HG03521 (cell line): ENCODE measurements around the gene SLC1A1.
"Not testable (repeated sequence)": the region's sequence is repeated elsewhere in the genome, so short reads cannot be mapped to it uniquely, and the experiment has no call there.

Experiments used
- ATAC-seq: cut with Tn5 transposase; IDR thresholded peaks from one replicate; pipeline ENCODE4 v1.9.1; 2021; ENCODE audit warnings: mild to moderate bottlenecking, moderate library complexity; ENCODE audit not compliant: unreplicated experiment

SLC1A1 gene

GRCh38 chr9:4504250-4504649 lies 14.0 kb downstream of the SLC1A1 start:
- no peak for ATAC-seq

- ATAC-seq, result no peak
These were observed 16.2 kb downstream of the SLC1A1 start for GRCh38 chr9:4506490-4506889.

GRCh38 chr9:4507306-4508130 lies 17.2 kb downstream of the SLC1A1 start:
- ATAC-seq, result no peak

GRCh38 chr9:4508246-4508906 lies 18.1 kb downstream of the SLC1A1 start:
- ATAC-seq, result no peak

- ATAC-seq, result no peak
These were observed 18.8 kb downstream of the SLC1A1 start for GRCh38 chr9:4508907-4509589.

GRCh38 chr9:4509590-4509984 lies 19.3 kb downstream of the SLC1A1 start:
- no peak for ATAC-seq

GRCh38 chr9:4510546-4511322 lies 20.5 kb downstream of the SLC1A1 start:
- ATAC-seq, result no peak

- ATAC-seq, result no peak
These were observed 24.2 kb downstream of the SLC1A1 start for GRCh38 chr9:4514252-4515128.

- ATAC-seq, result no peak
These were observed 25.7 kb downstream of the SLC1A1 start for GRCh38 chr9:4515958-4516375.

- no peak for ATAC-seq
These were observed 27.0 kb downstream of the SLC1A1 start for GRCh38 chr9:4517274-4517673.

GRCh38 chr9:4519604-4520003 lies 29.3 kb downstream of the SLC1A1 start:
- no peak for ATAC-seq

GRCh38 chr9:4520055-4520454 lies 29.8 kb downstream of the SLC1A1 start:
- ATAC-seq, result no peak

GRCh38 chr9:4530375-4530774 lies 40.1 kb downstream of the SLC1A1 start:
- ATAC-seq, result peak; percentile 66

- ATAC-seq, result not testable (repeated sequence)
These were observed 40.6 kb downstream of the SLC1A1 start for GRCh38 chr9:4530831-4531230.

GRCh38 chr9:4531355-4531754 lies 41.1 kb downstream of the SLC1A1 start:
- ATAC-seq, result not testable (repeated sequence)

- ATAC-seq, result not testable (repeated sequence)
These were observed 43.6 kb downstream of the SLC1A1 start for GRCh38 chr9:4533881-4534280.

- not testable (repeated sequence) for ATAC-seq
These were observed 45.9 kb downstream of the SLC1A1 start for GRCh38 chr9:4536196-4536595.

- no peak for ATAC-seq
These were observed 47.3 kb downstream of the SLC1A1 start for GRCh38 chr9:4537581-4537980.

- ATAC-seq, result no peak
These were observed 47.8 kb downstream of the SLC1A1 start for GRCh38 chr9:4538107-4538506.

GRCh38 chr9:4538621-4539020 lies 48.4 kb downstream of the SLC1A1 start:
- ATAC-seq, result no peak
